Activated CD4-positive, alpha-beta T cell treated with anti-CD3 and anti-CD28 coated beads for 24 hours (primary cell): Measurements from ENCODE around the gene RAD51B.
"Not testable (repeated sequence)": the region's sequence is repeated elsewhere in the genome, so short reads cannot be mapped to it uniquely, and the experiment has no call there.

Experiments used
- DNase-seq, 2 donors: peaks; one replicate each; pipeline ENCODE4 v3.0.0-alpha.2; 2020; ENCODE audit warnings: low read depth in 2 of 2

Gene RAD51B

DNA sequence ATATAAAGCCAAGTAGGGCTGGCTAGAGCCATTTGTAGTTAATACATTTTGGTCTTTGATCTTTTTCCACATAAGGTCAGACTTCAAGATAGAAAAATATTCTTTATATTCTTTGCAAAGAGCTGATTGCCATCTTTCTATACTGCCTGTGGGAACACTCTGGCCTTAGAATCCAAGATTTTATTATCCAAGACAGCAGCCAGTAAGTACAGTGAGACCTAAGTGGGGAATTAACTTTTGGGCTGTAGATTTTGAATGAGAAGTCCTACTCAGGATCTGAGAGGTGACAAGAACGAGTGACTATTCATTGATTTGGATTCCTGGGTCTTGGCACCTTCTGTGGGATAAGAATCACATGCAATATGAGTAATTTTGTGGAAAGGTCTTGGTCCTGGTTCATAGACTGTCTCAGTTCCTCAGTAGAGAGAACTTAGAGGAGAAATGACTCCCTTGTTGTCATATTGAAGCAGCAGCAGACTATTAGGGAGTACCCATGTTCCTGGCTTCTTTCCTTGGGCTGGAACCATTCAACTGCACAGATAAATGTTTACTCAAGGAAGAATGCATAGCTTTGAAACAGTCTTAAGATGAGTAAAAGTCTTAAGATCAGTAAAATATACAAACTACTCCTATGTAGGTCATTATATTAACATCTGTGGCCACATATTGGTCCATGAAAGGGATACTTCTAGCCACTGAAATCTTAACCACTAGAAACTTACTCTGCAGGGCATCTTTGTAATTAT is 353.8 kb downstream of the RAD51B start:
- no peak for DNase-seq

DNA sequence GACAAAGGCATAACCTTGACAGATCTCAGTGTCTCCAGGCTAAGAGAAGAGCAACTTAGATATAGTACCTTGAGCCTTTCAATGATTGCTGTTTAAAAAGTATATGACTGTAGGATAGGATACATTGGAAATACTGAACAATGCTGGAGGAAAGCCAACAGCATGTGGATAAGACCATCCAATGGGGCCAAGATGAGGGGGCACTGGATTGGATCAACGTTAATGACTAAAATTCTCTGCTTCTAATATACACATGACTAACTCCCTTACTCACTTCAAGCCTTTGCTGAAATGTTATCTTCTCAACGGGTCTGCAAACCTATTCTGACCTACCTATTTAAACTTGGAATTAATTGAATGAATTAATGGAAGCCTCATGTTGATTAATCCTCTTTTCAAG is 354.9 kb downstream of the RAD51B start:
- DNase-seq: no peak

DNA sequence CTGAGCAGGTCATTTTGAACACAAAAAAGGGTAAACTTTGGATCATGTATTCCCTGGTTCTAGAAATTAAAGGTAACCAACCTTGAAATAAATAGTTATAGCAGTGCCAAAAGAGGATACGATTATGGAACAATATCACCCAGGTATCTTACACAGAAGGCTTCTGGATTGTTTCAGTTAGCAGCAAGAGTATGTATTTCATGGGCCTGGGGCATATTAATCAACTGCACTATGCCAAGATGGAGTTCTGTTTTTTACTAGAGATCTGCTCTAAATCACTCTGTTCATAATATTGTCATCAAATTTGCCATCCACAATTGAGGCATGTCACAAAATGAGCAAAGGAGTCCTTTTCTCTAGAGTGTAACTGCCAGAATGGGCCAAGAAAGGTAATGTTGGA is 357.1 kb downstream of the RAD51B start:
- no peak for DNase-seq

DNA sequence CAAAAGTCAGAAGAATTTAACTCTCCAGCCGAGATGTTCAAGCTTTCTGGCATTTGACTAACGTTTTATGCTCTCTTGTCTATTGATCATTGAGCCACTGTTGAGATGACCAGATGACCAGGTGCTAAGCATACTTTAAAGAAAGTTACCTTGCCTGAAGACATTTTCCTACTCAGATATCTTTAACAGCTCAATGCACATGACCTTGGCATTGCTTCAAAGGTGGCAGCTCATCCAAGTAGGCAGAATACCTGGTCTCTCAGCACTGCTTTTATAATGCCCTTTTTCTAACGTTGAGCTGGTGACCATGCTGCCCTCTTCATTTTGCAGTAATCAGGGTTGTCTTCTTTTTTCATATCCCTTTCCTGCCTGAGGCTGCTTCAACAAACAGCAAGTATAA is 358.1 kb downstream of the RAD51B start:
- DNase-seq: no peak

DNA sequence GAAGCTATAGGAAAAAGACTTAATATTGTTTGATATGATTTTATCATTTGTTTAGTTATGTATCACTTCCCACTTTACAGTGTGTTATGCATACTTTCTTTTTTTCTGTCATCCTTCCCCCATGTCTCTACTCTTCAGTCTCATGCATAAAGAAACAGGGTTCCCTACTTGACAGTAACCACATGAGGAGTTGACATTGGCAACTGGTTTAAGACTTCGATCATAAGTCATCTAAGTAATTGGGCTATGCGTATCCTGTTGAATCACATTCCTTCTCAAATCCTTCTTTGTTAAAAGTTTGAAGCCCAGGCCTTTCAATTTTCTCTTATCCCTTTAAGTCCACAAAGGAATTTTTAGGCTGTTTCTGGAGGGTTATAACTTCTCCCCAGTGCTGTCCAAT is 358.7 kb downstream of the RAD51B start:
- no peak for DNase-seq

DNA sequence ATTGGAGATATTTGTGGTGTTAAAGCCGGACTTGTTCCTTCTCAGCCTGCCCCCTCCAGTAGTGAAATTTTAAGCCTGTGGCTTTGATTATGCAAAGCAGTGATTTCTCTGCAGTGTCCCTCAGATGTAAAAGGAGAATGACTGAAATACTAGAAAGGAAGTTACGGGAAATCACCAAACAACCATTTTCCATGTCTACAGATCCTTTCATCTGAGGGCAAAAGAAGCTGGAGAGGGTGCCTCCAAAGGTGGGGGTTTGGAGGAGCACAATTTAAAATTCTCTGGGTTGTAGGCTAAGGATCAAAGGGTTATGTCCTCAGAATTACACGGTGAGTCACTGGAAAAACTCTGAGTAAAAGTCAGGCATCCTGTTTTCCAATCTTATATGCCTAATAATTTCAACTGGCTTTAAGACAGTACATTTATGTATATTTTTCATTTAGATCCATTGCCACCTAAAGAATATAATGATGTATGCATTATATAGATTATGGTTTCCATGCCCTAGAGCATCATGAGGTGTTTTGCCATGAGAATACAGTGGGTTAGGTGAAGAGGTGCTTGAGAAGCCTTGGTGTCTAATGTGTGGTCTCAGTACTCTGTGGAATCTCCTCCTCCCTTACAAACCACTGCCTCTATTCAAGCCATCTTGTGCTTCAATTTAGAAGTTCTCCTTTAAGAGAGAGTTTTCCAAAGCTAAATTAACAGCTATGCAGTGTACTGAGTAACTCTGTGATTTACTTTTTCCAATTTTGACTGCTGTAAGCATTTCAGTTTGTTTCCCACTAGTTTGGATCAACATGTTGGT is 362.1 kb downstream of the RAD51B start:
- no peak for DNase-seq

DNA sequence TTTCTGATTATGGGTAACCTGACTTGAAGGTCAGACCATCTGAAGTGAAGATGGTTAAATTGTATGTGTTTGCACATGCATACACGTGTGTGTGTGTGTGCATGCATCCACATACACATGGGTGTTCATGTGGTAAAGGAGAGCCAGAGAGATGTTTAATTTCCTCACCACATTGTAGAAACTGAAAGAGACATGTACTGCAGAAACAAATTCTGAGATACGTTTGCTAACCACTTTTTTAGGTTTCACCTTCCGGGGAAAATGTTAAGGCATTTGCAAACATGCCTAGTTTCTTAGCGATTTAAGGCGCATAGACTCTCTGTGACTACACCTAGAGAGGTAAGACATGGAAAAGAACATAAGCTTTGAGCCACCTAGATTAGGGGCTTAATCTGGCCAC is 362.9 kb downstream of the RAD51B start:
- peak in 1 of 2 donors; percentile 3 for DNase-seq

DNA sequence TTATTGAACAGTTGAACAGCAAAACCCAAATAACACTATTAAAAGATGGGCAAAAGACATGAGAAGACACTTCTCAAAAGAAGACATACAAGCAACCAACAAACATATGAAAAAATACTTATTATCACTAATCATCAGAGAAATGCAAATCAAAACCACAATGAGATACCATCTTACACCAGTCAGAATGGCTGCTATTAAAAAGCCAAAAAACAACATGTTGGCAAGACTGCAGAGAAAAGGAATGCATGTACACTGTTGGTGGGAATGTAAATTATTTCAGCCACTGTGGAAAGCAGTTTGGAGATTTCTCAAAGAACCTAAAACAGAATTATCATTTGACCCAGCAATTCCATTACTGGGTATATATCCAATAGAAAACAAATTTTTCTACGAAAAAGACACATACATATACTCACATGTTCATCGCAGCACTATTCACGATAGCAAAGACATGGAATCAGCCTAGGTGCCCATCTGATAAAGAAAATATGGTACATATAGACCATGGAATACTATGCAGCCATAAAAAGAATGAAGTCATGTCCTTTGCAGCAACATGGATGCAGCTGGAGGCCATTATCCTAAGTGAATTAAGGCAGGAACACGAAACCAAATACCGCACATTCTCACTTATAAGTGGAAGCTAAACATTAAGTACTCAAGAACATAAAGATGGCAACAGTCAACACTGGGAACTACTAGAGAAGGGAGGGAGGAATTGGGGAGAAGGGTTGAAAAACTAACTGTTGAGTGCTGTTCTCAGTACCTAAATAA is 367.1 kb downstream of the RAD51B start:
- DNase-seq: not testable (repeated sequence)

DNA sequence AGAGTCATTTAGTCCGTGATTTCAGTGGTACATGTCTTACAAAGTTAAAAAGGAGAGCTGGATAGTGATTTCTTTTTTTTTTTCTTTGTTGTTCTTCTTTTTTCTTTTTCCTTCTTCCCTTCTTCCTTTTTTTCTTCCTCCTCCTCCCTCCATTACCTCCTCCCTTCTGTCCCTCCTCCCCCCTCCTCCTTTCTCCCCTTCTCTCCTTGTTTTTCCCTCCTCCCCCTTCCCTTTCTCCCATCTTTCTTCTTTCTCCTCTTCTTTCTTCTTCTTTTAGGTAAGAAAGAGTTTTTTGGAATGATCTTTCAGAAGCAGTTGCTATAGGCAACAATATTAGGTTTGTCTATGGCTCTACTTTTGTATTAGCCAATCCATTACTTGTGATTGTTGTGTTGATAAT is 368.6 kb downstream of the RAD51B start:
- DNase-seq: no peak

DNA sequence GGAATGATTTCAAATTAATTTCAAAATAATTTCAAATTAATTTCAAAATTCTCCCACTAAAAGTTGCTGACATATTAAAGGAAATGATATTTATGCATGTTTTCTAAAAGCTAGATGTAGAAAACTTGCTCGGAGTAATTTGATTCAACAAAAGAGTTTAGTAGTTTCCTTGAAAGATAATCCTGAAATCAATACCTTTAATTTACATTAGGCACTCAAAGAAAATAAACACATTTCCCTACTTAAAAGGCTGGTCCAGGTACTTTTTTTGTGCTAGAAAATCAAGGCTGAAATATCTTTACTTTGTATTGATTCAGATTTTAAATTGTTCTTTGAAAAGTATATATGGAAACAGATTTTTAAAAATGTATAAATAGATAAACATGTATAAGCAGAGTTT is 370.5 kb downstream of the RAD51B start:
- DNase-seq: no peak

DNA sequence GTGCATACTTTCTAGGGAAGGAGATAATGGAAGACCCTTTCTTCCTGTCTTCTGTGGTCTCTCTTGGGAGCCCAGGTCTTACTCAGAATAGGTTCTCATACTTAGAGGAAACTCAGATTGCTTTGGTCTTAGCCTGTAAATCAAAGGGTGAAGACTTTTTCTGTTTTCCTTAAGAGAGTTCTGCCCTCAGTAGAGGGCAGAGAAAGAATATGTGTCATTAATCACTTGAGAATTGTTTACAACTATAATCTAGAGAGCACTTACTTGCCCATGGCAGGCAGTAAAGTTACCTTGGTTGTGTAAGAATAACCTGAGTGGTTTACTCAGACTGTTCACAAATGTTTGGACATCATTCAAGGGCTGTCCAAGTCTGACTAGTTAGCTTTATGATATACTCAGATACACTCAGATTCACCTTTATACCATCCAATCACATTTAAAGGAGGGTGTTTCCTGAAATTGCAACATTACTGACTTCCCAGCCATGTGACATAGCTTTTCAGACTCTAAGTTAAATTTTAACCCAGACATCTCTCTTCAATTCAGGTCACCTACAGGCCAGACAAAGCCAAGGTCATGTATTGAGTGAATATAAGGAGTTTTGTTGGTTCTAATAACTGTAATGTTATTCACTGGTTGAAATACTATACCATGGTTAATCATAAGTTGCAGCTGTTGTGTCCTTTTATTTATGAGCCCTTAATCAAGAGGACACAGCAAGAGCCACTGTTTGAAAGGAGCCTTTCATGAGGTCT is 372.2 kb downstream of the RAD51B start:
- no peak for DNase-seq

DNA sequence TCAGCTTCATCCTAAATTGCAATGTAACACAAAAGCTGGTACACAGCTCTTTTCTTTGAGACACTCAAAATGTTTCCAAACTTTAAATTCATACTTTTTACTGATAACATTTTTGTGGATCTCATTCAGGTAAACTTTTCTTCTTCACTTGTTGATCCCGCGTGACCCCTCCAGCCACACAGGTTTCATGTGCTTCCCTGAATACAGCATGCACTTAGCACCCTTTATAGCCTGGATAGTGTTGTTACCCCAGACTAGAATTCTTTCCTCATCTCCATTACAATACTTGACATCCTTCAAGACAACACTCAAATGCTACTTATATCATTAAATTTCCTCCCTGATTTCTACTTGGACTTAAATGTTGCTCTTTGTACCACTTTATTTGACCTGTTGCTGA is 373.4 kb downstream of the RAD51B start:
- DNase-seq: no peak

DNA sequence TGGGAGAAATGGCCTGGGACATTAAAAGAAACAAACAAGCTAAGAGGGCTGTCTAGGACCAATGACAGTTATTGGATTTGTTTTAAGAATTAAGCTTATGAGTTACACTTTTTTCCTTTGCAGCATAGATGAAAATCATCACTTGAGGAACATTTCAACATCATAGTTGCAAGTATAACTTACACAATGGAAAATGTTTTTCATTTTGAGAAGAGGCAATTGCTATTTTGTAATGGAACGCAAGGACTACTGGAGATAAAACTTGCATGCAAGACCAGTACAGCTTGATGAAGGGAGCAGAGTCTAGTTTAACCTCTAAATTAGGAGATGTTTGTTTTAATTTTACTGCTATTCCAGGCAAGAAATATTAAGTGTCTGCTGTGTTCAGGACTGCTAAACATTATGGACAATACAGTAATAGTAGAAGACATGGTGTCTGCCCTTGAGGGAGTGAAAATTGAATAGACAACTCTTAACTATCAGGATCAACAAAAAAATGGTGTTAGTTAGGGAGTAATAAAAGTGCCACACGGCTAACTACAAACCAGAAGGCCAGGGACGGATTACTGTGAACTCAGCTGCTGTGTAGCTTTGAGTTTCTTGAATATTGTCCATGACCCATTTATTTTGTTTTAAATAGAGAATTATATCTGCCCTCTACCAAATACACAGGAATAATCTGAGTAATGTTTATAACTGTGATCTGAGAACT is 374.5 kb downstream of the RAD51B start:
- DNase-seq: no peak

DNA sequence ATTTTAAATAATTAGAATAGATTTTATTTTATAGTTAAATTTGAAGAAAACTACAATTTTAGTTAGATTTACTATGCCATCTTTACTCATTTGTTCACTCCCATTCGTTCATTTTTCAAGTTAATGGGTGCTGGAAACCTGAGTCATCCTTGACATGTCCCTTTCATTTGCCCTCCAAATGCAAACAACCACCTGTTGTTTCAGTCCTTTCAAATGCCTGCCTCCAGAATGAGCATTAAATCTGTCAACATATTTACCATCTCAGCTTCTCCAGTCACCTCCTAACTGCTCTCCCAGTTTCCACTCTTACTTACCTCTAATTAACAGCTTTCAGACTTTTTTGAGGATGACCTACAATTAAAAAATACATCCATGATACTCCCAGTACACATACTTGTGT is 375.5 kb downstream of the RAD51B start:
- DNase-seq: no peak

DNA sequence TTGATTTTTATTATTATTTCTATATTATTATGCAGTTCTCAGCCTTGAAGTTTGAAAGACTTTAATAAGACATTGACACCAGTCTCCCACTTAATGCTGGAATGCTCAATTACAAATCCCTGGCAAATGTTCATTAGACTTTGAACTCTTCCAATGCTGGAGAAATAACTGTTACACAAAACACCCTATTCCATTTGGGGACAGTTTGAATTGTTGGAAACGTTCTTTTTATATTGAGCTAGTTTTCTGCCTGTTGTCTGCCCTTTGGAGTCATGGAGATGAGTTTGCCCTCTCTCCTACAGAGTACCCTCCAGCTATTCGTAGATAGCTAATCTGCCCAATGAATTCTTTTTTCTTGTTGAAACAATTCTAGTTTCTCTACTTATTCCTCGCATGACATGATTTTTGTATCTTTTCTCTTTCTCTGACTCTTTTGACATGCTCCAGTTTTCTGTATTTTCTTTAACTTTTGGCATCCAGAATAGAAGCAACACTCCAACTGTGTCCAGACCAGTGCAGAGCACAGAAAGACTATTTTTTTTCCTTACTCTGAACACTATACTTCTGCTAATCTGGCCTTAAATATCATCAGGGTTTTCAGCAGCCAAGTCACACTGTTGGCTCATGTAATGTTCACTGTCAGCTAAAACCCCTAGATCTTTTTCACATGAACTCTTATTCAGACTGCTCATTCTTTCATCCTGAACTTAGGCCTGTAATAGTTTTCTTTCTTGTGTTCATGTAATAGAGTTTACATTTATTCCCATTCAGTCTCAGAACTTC is 379.3 kb downstream of the RAD51B start:
- no peak for DNase-seq

DNA sequence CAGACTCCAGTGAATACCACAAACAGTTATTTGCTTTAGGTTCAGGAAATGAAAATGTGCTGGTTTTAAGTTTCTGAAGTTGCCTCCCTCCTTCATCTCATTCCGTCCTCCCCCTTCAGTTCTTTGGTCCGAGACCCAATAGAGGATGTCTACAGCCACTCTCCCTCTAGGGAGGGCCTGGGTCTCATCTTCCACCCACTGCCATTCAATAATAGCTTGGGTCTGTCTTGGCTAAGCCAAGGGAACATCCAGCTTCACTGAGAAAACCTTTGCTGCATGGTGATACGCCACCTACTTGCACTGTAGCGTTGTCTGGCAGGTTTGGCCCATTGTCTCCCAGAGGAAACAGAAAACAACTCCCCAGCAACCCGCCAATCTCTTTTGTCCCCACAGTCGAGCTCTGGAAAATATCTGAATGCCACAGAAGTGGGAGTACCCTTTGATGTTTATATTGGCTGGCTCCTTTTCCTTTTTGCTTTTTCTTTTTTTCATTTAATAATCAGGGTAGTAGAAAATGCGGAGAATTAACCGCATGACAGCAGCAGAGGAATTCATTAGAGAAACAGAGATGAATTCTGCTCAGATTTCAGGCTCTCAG is 380.1 kb downstream of the RAD51B start:
- DNase-seq: no peak

DNA sequence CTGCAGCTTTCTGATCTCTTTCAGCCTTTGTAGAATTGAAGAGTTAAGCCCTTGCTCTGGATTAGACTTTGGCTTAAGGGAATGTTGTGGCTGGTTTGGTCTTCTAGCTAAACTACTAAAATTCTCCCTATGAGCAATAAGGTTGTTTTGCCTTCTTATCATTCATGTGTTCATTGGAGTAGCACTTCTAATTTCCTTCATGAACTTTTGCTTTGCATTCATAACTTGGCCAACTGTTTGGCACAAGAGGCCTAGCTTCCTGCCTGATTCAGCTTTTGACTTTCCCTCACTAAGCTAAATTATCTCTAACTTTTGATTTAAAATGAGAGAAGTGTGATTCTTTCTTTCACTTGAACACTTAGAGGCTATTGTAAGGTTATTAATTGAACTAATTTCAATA is 384.3 kb downstream of the RAD51B start:
- no peak for DNase-seq

DNA sequence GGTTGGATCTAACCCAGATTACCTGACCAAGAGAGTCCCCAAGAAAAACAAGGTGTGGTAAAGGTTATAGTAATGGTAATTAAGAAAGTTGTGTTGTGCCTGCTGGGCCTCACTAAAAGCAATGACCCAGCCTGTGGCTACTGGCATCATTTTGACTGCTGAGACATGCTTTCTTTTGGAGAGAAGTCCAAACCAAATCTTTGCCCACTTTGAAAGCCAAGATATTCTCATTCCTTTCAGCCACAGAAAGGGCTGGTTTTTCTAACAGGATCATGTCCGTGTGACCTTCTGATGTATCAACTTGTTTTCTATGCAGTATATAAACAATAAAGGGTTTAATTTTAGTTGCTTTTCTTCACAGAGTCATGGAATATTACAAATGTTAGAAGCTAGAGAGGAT is 388.6 kb downstream of the RAD51B start:
- DNase-seq: no peak

DNA sequence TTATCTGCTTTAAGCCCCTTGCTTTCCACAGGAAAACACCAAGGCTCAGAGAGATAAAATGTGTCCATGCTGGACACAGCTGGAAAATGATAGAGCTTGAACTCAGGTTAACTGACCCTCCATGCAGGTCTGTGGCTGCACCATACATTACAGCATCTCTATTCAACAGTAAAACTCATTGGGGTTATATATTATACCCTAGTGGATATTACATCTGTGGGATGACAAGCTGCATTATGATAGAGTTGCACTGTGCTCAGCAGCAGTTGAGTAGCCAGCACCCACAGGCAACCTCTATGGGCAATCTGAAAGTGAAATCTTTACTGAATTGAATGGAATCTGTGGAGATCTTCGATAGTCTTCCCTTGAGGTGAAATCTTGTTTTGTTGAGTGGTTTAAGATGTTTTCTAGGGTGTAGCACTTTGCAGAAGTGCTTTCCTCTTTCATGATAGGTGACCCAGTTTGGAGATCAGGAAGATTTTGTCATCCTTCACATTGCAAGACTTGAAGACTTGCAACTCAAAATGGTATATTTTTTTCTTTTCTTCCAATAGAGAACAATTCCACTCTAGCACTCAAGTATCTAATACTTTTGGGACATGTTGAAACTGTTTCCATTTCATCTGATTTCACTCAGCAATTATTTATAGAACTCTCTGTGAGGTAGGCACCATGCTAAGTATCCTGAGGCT is 389.2 kb downstream of the RAD51B start:
- DNase-seq: no peak
